ENCODE measurements around the gene STARD5. TPM values are rescaled to one million over a fixed set of nuclear protein-coding genes. Genes with fewer than 3 reads are reported as not detected.

The STARD5 gene
- total RNA-seq, 1 donor from 2014 or later: 3.4 TPM

GRCh38 chr15:81337713-81338157 lies 13.8 kb upstream of the STARD5 start:
- peak; percentile 28 for DNase-seq (ENCODE audit: low spot score)

- no peak for DNase-seq (ENCODE audit: low spot score)
Observed at GRCh38 chr15:81337241-81337640, 13.3 kb upstream of the STARD5 start.

- DNase-seq (ENCODE audit: low spot score): no peak
Observed at GRCh38 chr15:81336568-81336967, 12.6 kb upstream of the STARD5 start.

- no peak for DNase-seq (ENCODE audit: low spot score)
Observed at GRCh38 chr15:81335631-81336030, 11.7 kb upstream of the STARD5 start.

- peak; percentile 24 for DNase-seq (ENCODE audit: low spot score)
Observed at GRCh38 chr15:81334768-81335435, 11.0 kb upstream of the STARD5 start.

GRCh38 chr15:81333363-81333762 lies 9.4 kb upstream of the STARD5 start:
- no peak for DNase-seq (ENCODE audit: low spot score)

- DNase-seq (ENCODE audit: low spot score): no peak
Observed at GRCh38 chr15:81332326-81332725, 8.4 kb upstream of the STARD5 start.

GRCh38 chr15:81331600-81331999 lies 7.7 kb upstream of the STARD5 start:
- DNase-seq (ENCODE audit: low spot score): no peak

- peak; percentile 86 for DNase-seq (ENCODE audit: low spot score)
Observed at GRCh38 chr15:81331141-81331540, 7.2 kb upstream of the STARD5 start.

- DNase-seq (ENCODE audit: low spot score): peak; percentile 68
Observed at GRCh38 chr15:81330366-81331090, 6.6 kb upstream of the STARD5 start.

- no peak for DNase-seq (ENCODE audit: low spot score)
Observed at GRCh38 chr15:81329446-81329845, 5.5 kb upstream of the STARD5 start.

GRCh38 chr15:81327516-81327915 lies 3.6 kb upstream of the STARD5 start:
- DNase-seq (ENCODE audit: low spot score): peak; percentile 38

- no peak for DNase-seq (ENCODE audit: low spot score)
Observed at GRCh38 chr15:81326466-81327212, 2.7 kb upstream of the STARD5 start.

GRCh38 chr15:81323559-81323943 lies 390 bp downstream of the STARD5 start:
- DNase-seq (ENCODE audit: low spot score): no peak

GRCh38 chr15:81322676-81323253 lies 1.2 kb downstream of the STARD5 start:
- DNase-seq (ENCODE audit: low spot score): peak; percentile 35

GRCh38 chr15:81321667-81322066 lies 2.3 kb downstream of the STARD5 start:
- DNase-seq (ENCODE audit: low spot score): no peak

- no peak for DNase-seq (ENCODE audit: low spot score)
Observed at GRCh38 chr15:81317642-81318017, 6.3 kb downstream of the STARD5 start.

GRCh38 chr15:81316267-81316666 lies 7.7 kb downstream of the STARD5 start:
- DNase-seq (ENCODE audit: low spot score): no peak

GRCh38 chr15:81315452-81316175 lies 8.3 kb downstream of the STARD5 start:
- DNase-seq (ENCODE audit: low spot score): no peak

- DNase-seq (ENCODE audit: low spot score): no peak
Observed at GRCh38 chr15:81314378-81314777, 9.6 kb downstream of the STARD5 start.

- DNase-seq (ENCODE audit: low spot score): no peak
Observed at GRCh38 chr15:81313686-81314085, 10.3 kb downstream of the STARD5 start.
